ENCODE measurements around the gene TBC1D4.

Gene TBC1D4, protein sequence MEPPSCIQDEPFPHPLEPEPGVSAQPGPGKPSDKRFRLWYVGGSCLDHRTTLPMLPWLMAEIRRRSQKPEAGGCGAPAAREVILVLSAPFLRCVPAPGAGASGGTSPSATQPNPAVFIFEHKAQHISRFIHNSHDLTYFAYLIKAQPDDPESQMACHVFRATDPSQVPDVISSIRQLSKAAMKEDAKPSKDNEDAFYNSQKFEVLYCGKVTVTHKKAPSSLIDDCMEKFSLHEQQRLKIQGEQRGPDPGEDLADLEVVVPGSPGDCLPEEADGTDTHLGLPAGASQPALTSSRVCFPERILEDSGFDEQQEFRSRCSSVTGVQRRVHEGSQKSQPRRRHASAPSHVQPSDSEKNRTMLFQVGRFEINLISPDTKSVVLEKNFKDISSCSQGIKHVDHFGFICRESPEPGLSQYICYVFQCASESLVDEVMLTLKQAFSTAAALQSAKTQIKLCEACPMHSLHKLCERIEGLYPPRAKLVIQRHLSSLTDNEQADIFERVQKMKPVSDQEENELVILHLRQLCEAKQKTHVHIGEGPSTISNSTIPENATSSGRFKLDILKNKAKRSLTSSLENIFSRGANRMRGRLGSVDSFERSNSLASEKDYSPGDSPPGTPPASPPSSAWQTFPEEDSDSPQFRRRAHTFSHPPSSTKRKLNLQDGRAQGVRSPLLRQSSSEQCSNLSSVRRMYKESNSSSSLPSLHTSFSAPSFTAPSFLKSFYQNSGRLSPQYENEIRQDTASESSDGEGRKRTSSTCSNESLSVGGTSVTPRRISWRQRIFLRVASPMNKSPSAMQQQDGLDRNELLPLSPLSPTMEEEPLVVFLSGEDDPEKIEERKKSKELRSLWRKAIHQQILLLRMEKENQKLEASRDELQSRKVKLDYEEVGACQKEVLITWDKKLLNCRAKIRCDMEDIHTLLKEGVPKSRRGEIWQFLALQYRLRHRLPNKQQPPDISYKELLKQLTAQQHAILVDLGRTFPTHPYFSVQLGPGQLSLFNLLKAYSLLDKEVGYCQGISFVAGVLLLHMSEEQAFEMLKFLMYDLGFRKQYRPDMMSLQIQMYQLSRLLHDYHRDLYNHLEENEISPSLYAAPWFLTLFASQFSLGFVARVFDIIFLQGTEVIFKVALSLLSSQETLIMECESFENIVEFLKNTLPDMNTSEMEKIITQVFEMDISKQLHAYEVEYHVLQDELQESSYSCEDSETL (N-terminal part only)

DNA sequence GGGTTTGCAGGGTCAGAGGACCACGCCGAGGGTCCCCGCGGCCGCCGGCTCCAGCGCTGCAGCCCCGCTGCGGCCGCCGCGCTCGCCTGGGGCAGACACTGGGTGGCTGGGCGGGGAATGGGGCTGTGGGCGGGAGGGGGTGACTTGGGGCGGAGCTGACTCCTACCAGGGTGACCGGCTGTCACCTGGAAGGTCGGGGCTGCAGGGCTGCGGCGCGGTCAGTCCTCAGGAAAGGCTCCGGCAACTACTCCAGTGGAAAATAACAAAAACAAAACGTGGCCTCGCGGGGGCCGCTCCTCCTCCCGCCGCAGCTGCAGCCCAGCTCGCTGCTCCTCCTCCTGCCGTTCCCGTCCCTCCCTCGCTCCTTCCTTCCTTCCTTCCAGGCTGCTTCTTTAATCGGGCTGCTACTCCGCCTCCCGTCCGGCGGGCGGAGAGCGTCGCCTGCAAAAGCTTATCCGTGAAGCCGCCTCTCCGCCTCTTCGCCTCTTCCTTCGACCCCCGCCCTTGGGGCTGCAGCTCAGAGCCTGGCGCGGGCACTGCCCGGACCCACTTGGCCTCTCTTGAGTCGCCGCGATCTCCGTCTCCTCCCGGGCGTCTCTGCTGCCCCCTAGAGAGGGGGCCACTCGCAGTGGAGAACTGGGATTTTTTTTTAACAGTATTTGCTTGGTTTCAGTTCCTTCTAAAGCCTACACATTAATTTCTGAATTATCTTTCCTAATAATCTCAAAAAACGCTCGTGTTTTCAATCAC lies at the start of gene TBC1D4:
TSS of gene TBC1D4 (minus strand) at position 100 of the 750 bp plus-strand sequence. CDS start 402 bp downstream, outside the sequence.
- DNase-seq, result peak; percentile 83

DNA sequence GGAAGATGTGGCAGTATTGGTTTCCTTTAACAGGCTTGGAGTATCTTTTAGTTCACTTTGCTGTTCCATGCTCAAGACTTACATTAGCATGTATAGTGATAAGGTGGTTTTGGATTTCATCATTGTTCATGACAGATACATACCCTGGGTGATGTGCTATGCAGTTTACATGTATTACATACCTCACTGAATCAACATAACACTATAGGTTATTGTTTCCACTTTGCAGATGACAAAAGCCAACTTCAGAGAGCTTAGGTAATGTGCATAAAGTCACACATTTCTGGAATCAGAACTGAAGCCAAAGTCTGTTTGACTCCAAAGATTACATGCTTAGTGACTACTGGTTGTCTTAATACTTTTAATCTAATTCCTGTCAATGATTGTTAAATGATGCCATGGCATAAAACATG lies 48.6 kb upstream of the TBC1D4 start:
- no peak for DNase-seq

DNA sequence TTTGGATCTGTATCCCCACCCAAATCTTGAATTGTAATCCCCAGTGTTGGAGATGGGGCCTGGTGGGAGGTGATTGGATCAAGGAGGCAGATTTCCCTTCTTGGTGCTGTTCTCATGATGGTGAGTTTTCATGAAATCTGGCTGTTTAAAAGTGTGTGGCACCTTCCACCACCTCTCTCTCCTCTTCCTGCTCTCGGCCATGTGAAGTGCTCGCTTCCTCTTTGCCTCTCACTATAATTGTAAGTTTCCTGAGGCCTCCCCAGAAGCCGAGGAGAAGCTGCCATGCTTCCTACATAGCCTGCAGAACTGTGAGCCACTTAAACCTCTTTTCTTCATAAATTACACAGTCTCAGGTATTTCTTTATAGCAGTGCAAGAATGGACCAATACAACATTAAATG lies 40.0 kb upstream of the TBC1D4 start:
- DNase-seq, result no peak

DNA sequence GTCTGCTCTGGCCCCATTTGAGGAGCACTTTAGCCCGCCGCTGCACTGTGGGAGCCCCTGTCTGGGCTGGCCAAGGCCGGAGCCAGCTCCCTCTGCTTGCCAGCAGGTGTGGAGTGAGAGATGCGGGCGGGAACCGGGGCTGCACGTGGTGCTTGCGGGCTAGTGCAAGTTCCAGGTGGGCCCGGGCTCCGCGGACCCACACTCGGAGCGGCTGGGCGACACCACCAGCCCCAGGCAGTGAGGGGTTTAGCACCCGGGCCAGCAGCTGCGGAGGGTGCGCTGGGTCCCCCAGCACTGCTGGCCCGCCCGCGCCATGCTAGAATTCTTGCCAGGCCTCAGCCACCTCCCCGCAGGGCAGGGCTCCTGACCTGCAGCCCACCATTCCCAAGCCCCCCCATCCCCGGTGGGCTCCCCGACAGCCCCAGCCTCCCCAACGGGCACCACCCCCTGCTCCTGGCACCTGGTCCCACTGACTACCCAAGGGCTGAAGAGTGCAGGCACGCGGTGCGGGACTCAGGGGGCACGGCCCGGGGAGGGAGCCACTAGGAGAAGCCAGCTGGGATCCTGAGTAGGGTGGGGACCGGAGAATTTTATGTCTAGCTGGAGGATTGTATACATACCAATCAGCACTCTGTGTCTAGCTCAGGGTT lies 36.6 kb upstream of the TBC1D4 start:
- no peak for DNase-seq

DNA sequence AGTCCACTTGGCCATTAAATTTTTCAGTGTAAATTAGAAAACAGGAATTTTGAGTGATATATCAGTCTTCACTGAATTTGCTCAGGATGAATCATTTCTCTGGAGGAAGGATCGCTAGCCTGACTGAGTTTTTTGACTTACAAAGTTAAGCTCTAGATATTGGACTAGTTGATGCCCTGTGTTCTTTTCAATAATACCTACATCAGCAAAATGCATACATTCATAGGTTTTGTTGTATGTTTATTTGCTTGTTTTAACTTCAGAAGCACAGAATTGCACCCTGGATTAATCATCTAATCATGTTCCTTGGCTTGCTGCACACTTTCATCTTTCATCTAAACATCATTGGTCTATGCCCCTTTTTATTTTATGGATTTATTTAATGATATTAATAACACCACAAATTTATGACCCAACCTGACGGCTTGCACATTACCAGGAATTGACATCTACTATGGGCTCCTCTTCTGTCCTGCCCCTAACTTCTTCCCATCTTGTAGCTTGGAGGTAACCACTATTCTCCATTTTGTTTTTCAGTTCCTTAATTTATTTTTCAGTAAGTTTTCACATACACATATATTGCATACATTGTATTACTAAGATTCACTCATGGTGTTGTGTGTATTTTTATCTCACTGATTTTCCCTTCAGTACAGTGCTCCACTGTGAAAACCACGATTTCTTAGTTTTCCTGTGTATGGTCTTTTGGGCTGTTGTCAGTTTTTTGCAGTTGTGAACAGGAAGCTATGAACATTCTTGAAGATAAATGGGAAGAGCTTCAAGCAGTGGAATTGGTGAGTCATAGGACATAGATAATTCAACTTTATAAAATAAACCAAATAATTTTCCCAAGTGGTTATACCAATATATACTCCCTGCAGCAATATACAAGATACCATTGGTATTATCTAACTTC lies 32.4 kb upstream of the TBC1D4 start:
- no peak for DNase-seq

DNA sequence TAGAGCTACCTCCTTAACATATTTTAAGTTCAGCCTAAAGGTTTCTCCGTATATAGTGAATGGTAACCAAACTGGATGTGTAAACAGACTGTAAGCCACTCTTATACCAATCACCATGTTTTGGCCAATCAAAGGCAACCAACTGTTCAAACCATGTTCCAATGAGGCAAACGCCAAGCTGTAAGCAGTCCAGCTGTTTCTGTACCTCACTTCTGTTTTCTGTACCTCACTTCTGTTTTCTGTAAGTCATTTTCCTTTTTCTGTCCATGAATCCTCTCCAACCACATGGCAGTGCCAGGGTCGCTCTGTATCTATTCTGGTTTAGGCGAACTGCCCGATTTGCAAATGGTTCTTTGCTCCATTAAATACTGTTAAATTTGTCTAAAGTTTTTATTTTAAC lies 31.3 kb upstream of the TBC1D4 start:
- DNase-seq, result no peak

DNA sequence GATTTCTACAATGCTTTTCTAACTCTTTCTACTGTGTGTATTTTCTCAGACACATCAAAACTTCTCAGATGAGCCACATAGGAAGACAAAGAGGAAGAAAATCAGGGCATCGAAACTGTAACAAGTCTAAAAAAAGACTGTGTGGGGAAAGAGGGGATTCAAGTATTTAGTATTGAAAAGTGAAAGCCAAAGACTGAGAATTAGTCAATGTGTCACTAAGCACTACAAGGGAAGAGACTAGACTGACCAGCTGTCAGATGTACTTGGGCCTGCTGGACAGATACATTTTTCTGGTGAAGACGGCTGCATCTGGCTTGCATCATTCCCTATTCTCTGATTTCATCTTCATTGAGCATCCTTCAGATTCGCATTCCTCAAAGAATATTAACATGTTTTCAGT lies 30.3 kb upstream of the TBC1D4 start:
- DNase-seq, result no peak

DNA sequence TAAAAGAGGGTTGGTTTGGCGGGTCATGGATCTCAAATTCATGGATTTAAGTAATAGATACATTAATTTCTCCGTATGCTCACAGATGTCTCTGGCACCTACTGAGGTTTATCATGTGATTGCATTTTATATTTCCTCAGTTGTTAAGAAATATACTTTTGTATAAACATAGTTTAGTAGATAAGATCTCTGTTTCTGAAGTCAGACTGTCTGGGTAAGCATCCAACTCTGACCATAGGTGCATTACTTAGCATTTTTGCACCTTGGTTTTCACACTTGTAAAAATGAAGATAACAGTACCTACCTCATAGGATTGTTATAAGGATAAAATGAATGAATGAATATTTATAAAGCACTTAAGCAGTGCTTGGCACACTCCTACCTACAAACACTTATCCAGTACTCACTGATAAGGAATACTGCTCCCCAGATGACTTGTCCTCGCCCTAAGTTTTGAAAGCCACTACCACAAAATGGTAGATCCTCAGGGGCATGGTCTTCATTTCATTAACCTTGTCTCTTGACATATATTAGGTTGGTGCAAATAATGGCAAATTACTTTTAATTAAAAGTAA lies 29.2 kb upstream of the TBC1D4 start:
- no peak for DNase-seq

DNA sequence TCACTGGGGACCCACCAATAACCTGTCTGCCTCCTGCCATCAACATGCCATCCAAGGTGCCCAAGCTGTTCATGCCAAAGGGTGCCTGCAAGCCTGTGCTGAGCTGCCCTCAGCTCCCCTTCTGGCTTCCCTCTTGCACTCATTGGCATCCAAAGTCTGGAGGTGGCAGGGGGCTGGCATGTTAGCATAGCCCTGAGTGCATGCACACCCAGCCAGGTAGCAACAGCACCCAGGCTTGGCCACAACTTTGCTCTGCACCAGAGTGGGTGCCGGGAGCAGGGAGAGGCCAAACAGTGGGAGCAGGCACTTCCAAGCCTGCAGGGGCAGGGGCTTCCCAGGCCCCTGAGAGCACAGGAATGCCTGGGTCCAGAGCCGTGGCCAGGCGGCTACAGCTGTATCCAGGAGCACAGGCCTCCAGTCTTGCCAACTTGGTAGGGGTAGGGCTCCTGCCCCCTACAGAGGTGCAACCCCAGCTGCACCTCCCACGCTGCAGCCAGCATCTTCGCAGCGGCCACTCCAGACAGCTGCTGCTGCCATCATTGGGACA lies 26.1 kb upstream of the TBC1D4 start:
- DNase-seq, result no peak

DNA sequence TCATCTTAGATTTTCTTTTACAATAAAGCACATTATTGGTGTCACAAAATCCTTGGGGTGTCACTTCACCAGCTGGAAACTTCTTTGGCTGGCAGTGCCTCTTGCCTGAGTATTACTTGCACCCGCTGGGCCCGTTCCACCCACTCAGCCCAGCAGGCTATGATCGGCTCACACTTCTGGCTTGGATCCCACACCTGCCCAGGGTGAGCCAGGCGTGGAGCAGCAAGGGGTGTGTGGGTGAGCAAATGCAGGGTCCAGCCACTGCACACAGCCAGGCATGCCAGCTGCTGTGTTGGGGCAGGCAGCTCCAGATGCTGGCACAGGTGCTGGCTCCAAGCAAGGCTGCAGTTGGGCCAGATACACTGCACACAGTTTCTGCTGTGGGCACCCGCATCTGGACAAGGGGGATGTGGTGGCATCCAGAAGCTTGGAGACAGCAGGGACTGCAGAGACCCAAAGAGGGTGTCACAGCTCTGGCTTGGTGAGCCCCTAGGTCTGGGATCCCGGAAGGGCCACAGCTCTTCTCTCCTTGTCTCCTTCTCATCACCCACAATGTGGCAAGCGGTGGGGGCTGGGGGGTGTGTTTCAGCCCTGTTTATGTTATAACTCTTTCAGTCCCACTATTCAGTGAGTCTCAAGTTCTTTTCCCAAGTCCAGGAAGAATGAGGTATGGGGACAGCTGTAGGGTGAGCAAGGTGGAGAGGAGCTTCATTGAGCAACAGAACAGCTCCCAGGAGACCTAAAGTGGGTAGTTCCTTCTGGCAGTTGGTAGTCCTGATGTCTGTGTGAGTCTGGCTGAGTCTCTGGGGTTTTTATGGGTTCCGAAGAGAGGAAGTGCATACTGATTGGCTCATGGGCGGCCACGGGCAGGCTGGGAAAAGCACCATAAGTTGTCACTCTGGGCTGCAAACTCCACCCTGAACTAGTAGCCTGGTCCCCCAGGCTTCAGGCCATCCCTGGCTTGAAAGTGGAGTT lies 25.3 kb upstream of the TBC1D4 start:
- no peak for DNase-seq

DNA sequence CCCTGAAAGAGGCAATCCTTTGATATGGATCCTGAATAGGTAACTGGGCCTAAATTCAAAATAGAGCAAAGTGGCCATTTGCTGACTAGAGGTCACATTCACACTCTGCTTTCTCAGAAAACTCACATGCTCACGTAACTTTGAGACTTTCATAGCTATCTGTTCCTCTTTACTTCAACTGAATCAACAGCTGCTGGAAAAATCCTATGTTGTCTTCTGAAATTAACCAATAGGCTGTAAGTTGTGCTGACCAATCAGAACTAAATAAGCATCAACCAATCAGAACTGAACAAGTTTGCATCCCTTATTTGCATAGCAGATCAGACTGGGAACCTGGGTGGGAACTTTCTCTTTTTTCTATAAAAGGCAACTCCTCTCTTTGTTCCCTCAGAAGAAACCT lies 24.0 kb upstream of the TBC1D4 start:
- DNase-seq, result no peak

DNA sequence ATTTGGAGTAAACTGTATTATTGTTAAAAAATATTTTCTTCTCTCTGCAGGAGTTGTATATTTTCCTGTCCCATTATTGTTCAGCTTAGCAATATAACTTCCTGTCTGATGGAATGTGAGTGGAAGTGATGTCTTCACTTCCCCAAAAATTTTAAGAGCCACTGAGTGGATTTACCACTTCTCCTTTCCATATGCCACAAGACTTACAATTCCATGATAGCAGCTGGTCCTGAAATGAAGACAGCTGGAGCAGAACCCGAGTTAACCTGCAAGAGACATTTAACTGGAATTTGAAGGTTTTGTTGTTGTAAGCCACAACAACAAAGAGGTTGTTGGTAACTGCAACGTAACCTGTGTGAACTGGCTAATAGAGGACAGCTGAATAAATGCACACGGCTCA lies 23.4 kb upstream of the TBC1D4 start:
- DNase-seq, result no peak

DNA sequence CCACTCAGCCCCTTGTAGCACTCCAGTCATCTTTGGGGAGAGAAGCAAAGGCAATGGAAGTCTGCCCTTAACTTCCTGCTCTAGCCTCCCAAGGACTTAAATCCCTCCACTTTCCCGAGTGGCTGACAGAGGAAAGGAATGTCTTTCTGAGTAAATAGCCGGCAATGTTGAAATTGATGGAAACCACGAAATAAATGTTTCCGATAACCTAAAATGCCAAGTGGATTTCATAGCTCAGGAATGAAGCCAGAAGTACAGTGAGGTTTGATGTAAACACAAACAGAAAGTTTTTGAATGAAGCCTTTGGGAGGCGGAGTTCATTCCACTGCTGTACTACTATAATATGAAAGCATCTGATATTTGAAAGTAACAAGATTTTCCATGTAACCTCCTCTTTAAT lies 14.0 kb upstream of the TBC1D4 start:
- DNase-seq, result no peak

DNA sequence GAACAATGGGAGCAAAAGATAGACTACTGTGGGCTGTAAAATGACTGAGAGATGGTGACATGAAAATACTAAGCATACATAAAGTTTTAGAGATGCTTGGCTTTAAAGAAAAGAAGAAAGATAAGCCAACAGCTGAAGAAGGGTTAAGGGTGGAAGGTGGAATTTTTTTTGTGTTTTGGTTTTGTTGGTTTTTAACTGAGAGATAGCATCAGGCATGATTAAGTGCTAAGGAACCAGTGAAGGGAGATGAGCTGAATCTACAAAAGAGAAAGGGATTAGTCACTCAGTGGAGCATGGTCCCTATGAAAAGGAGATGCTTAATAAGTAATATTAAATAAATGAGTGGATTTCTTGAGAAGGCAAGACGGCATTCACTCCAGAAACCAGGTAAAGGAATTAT lies 12.5 kb upstream of the TBC1D4 start:
- DNase-seq, result no peak

DNA sequence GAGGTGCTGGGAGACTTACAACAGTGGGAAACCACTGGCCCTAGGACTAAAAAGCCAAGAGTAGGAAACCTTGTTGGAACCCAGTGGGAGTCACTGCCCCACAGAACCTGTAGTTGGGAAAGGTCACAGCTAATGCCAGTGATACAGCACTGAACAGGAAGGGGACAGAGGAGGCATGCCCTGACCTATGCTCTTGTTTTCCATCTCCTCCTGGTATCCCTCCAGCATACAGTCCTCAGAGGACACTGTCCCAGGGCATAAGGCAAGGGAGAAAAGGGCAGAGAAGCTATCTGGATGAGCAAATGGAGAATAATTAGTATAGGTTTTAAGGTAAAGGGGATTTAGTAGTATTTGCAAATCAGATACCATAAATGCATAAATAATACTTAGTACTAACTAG lies 11.2 kb upstream of the TBC1D4 start:
- DNase-seq, result no peak

DNA sequence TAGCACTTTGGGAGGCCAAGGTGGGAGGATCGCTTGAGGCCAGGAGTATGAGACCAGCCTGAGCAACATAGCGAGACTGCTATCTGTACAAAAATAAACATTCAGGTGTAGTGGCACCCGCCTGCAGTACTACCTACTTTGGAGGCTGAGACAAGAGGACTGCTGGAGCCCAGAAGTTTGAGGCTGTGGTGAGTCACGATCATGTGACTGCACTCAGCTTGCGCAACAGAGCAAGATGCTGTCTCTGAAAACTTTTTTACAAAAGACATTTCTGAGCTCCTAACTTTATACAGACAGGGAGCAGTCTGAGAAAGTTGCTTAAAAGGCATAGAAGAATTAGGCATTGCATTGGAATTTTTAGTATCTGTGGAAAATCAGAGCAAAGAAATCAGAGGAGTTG lies 10.4 kb upstream of the TBC1D4 start:
- no peak for DNase-seq

DNA sequence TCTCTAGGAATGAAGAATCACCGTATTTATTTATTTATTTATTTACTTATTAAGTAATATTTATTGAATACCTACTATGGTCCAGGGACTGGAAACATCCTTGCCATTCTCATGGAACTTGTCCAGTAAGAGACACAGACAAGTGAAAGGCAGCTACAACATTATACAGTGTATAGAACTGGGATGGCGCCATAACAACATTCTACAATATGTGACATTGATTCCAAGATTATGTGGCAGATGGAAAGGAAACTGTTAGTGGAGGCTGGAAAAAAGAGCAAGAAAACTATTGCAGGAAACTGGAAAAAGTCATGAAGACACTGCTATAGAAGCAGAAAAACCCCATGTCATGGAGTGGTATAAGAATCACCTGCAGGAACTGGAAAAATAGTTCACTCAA lies 9.4 kb upstream of the TBC1D4 start:
- no peak for DNase-seq

DNA sequence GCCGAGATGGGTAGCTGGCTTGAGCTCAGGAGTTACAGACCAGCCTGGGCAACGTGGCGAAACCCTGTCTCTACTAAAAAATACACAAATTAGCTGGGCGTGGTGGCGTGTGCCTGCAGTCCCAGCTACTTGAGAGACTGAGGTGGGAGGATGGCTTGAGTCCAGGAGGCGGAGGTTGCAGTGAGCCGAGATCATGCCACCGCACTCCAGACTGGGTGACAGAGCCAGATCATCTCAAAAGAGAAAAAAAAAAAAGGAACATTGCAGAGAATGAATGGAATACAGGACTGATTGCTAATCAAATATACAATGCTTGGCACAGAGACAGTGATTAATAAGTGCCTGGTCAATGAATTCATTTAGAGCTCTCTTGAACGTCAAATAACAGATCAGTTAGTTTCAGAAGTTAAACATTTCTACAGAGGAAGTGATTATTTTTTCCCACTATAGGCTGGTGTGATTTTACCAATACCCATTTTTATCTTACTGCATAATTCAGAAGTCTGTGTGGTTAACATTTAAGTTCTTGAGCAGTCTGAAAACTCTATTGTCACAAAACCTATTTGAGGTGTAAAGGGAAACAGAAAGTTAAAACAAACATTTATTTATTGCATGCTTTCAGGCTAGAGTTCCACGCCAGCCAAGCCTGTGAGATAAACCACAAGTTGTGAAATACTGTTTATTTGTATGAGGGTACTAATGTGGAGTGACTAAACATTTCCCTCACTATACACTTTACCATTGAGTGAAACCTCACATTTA lies 7.7 kb upstream of the TBC1D4 start:
- DNase-seq, result no peak
